ENCODE data around the gene HIVEP2. TPM values are rescaled to one million over a fixed set of nuclear protein-coding genes. Genes with fewer than 3 reads are reported as not detected.
A peak's percentile ranks its signal among the peaks of the same experiment; 100 is the strongest.

The HIVEP2 gene
- total and polyA plus RNA-seq, 4 donors = 3.0 to 23.8 (median 11.2) TPM

DNA sequence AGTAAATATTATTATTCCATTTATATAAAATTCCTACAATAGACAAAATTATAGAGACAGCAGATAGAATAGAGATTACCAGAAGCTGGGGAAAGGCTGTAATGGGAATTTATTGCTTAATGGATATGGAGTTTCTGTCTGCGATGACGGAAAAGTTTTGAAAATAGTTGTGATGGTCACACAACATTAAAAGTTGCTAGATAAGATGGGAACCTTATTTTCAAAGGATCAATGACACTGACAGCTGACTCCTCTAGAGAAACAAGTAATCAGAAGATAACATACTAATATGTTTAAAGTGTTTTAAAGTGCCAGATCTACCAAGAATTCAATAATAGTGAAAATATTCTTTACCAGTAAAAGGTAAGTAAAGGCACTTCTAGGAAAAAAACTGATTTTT lies 236.3 kb downstream of the HIVEP2 start:
- Histone ChIP-seq H3K9ac (ENCODE audit: insufficient read depth in 1 of 2, low read length in 2 of 2) (no peak overlapping the region), H3K27me3 (ENCODE audit: control insufficient read depth in 3 of 3, insufficient read depth in 3 of 3, low read length in 2 of 3) (no peaks in the 10 kb centered on the region), H3K9me3 (ENCODE audit: control insufficient read depth in 4 of 4, insufficient read depth in 3 of 4, low read length in 3 of 4) (peaks cover 0 to 5% (median under 1%) of the 10 kb centered on the region in 4 donors), H3K27ac (ENCODE audit: low read depth in 1 of 2, low read length in 1 of 2) (no peak overlapping the region), H3K36me3 (ENCODE audit: control insufficient read depth in 4 of 4, insufficient read depth in 4 of 4, low read length in 4 of 4) (no peaks in the 10 kb centered on the region), H3K4me1 (ENCODE audit: control insufficient read depth in 5 of 5, insufficient read depth in 5 of 5, low read length in 5 of 5) (peaks cover 0 to 5% (median 0%) of the 10 kb centered on the region in 5 donors), H3K4me3 (no peak overlapping the region)
- TF ChIP-seq, protein P1, sequence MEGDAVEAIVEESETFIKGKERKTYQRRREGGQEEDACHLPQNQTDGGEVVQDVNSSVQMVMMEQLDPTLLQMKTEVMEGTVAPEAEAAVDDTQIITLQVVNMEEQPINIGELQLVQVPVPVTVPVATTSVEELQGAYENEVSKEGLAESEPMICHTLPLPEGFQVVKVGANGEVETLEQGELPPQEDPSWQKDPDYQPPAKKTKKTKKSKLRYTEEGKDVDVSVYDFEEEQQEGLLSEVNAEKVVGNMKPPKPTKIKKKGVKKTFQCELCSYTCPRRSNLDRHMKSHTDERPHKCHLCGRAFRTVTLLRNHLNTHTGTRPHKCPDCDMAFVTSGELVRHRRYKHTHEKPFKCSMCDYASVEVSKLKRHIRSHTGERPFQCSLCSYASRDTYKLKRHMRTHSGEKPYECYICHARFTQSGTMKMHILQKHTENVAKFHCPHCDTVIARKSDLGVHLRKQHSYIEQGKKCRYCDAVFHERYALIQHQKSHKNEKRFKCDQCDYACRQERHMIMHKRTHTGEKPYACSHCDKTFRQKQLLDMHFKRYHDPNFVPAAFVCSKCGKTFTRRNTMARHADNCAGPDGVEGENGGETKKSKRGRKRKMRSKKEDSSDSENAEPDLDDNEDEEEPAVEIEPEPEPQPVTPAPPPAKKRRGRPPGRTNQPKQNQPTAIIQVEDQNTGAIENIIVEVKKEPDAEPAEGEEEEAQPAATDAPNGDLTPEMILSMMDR (IDR thresholded peaks at IDR 0.05; ENCODE audit: control extremely low read depth, extremely low read depth) = no peak
- ATAC-seq (ENCODE audit: insufficient read depth, low FRiP score) (no peak), DNase-seq (peak in 2 of 3 donors; percentile 56 to 67)
- WGBS, 2 donors = 89 to 90% methylated on average over 2 of the region's 2 CpGs

DNA sequence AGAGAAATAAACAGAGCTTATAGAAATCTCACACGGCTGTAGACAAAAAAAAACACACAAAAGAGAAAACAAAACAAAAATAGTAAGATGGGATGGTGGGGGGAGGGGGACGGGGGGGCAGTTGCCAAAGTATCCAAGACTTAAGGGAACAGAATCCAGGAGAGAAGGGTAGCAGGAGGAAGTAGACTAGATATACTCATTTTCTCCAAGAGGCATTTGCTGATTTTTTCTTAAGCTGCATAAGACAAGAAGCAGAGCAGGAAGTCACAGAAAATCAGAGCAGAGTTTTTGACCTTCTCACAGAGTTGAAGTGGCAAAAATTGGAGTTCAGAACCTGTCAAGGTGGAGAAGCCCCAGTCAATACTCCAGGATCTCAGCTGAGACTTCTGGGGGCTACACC lies 237.7 kb downstream of the HIVEP2 start:
- TF ChIP-seq, protein P1 (IDR thresholded peaks at IDR 0.05; ENCODE audit: control extremely low read depth, extremely low read depth) = no peak
- H3K9ac ChIP-seq (ENCODE audit: insufficient read depth in 1 of 2, low read length in 2 of 2) = no peak overlapping the region
- DNase-seq (no peak), ATAC-seq (ENCODE audit: insufficient read depth, low FRiP score) (no peak)
- peaks cover 0 to 5% (median under 1%) of the 10 kb centered on the region in 4 donors for H3K9me3 ChIP-seq (ENCODE audit: control insufficient read depth in 4 of 4, insufficient read depth in 3 of 4, low read length in 3 of 4)
- no peaks in the 10 kb centered on the region for H3K27me3 ChIP-seq (ENCODE audit: control insufficient read depth in 3 of 3, insufficient read depth in 3 of 3, low read length in 2 of 3)
- no peaks in the 10 kb centered on the region for H3K36me3 ChIP-seq (ENCODE audit: control insufficient read depth in 4 of 4, insufficient read depth in 4 of 4, low read length in 4 of 4)
- WGBS, 2 donors = 55 to 62% methylated on average over 2 of the region's 2 CpGs
- no peak overlapping the region for H3K27ac ChIP-seq (ENCODE audit: low read depth in 1 of 2, low read length in 1 of 2)
- H3K4me1 ChIP-seq (ENCODE audit: control insufficient read depth in 5 of 5, insufficient read depth in 5 of 5, low read length in 5 of 5) = peaks cover 0 to 15% (median 6%) of the 10 kb centered on the region in 5 donors
- no peak overlapping the region for H3K4me3 ChIP-seq

DNA sequence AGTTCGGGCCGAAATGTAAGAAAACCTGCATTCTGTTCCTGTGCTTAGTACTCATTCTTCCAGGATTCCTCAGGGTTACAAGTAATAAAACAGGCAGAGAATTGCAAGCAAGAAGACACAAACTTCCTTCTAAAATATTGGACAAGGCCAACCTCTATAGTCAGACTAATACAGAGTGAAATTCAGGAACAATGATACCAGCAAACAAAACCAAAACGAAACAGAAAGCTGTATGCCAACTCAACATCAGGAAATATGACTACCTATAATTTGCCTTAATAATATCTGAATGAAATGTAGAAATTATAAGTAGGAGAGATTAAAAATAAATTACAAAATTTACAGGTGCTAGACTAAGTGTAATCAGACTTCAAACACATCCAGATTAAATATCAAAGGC lies 238.8 kb downstream of the HIVEP2 start:
- peaks cover 0 to 17% (median 6%) of the 10 kb centered on the region in 5 donors for H3K4me1 ChIP-seq (ENCODE audit: control insufficient read depth in 5 of 5, insufficient read depth in 5 of 5, low read length in 5 of 5)
- H3K27ac ChIP-seq (ENCODE audit: low read depth in 1 of 2, low read length in 1 of 2) = no peak overlapping the region
- TF ChIP-seq, protein P1 (IDR thresholded peaks at IDR 0.05; ENCODE audit: control extremely low read depth, extremely low read depth) = no peak
- H3K9me3 ChIP-seq (ENCODE audit: control insufficient read depth in 4 of 4, insufficient read depth in 3 of 4, low read length in 3 of 4) = peaks cover 0 to under 1% (median 0%) of the 10 kb centered on the region in 4 donors
- no peaks in the 10 kb centered on the region for H3K36me3 ChIP-seq (ENCODE audit: control insufficient read depth in 4 of 4, insufficient read depth in 4 of 4, low read length in 4 of 4)
- WGBS, 2 donors = 69 to 71% methylated on average over 3 of the region's 3 CpGs
- DNase-seq (no peak), ATAC-seq (ENCODE audit: insufficient read depth, low FRiP score) (no peak)
- H3K27me3 ChIP-seq (ENCODE audit: control insufficient read depth in 3 of 3, insufficient read depth in 3 of 3, low read length in 2 of 3) = no peaks in the 10 kb centered on the region
- H3K4me3 ChIP-seq = no peak overlapping the region
- H3K9ac ChIP-seq (ENCODE audit: insufficient read depth in 1 of 2, low read length in 2 of 2) = no peak overlapping the region

DNA sequence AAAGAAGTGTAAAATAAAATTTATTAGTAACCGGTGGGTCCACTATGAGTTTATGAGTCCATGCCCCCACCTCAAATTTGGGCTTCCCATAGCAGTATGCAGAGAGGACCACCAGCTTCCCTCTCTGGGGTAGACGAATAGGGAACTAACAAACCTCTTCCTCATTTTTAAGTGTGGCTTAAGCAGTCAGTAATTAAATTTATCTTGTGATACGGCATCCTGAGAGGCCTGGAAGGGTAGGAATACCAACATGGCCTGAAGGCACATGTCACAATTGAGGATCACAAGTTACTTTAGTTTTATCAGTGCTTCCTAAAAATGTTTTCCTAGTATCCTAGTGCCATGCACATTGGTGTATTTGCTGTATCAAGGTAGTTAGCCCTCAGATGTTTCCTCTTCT lies 239.9 kb downstream of the HIVEP2 start:
- Histone ChIP-seq H3K9ac (ENCODE audit: insufficient read depth in 1 of 2, low read length in 2 of 2) (no peak overlapping the region), H3K27me3 (ENCODE audit: control insufficient read depth in 3 of 3, insufficient read depth in 3 of 3, low read length in 2 of 3) (no peaks in the 10 kb centered on the region), H3K9me3 (ENCODE audit: control insufficient read depth in 4 of 4, insufficient read depth in 3 of 4, low read length in 3 of 4) (no peaks in the 10 kb centered on the region), H3K4me3 (no peak overlapping the region), H3K36me3 (ENCODE audit: control insufficient read depth in 4 of 4, insufficient read depth in 4 of 4, low read length in 4 of 4) (no peaks in the 10 kb centered on the region), H3K4me1 (ENCODE audit: control insufficient read depth in 5 of 5, insufficient read depth in 5 of 5, low read length in 5 of 5) (peaks cover 0 to 24% (median 6%) of the 10 kb centered on the region in 5 donors), H3K27ac (ENCODE audit: low read depth in 1 of 2, low read length in 1 of 2) (no peak overlapping the region)
- no peak for DNase-seq
- 37 to 67% methylated on average over 3 of the region's 3 CpGs for WGBS, 2 donors
- ATAC-seq (ENCODE audit: insufficient read depth, low FRiP score) = no peak
- TF ChIP-seq, protein P1 (IDR thresholded peaks at IDR 0.05; ENCODE audit: control extremely low read depth, extremely low read depth) = no peak

Data from lung (tissue), 12 donors.